ENCODE results near the gene DPP3. TPM values are rescaled to one million over a fixed set of nuclear protein-coding genes. Genes with fewer than 3 reads are reported as not detected.

The DPP3 gene
- total RNA-seq, 1 donor from 2014 or later, result 13.6 TPM

GRCh38 chr11:66467756-66468155, 12.5 kb upstream of the DPP3 start:
- no peak for TF ChIP-seq CTCF (IDR thresholded peaks at IDR 0.05; ENCODE audit: borderline replicate concordance)
- peak overlapping the region; percentile 83 for H3K4me3 ChIP-seq
- no peak for DNase-seq
- H3K9me3 ChIP-seq (replicated peaks), result peaks cover 5% of the 10 kb centered on the region
- peaks cover 28% of the 10 kb centered on the region for H3K4me1 ChIP-seq
- intact Hi-C loops (cut with micrococcal nuclease), result no loop called here
- H3K27ac ChIP-seq (replicated peaks), result peak overlapping the region; percentile 76
- H3K27me3 ChIP-seq (ENCODE audit: low read depth), result no peaks in the 10 kb centered on the region
- peaks cover 12% of the 10 kb centered on the region for H3K36me3 ChIP-seq

- no peak for DNase-seq
- TF ChIP-seq CTCF (IDR thresholded peaks at IDR 0.05; ENCODE audit: borderline replicate concordance), result no peak
- peaks cover 22% of the 10 kb centered on the region for H3K36me3 ChIP-seq
- H3K4me1 ChIP-seq, result peaks cover 28% of the 10 kb centered on the region
- no peak overlapping the region for H3K27ac ChIP-seq (replicated peaks)
- no peaks in the 10 kb centered on the region for H3K27me3 ChIP-seq (ENCODE audit: low read depth)
- no peaks in the 10 kb centered on the region for H3K9me3 ChIP-seq (replicated peaks)
- H3K4me3 ChIP-seq, result no peak overlapping the region
- intact Hi-C loops (cut with micrococcal nuclease), result no loop called here
Measured at GRCh38 chr11:66468691-66469090, 11.5 kb upstream of the DPP3 start.

- intact Hi-C loops (cut with micrococcal nuclease), result no loop called here
- Histone ChIP-seq H3K9me3 (replicated peaks) (no peaks in the 10 kb centered on the region), H3K27ac (replicated peaks) (no peak overlapping the region), H3K4me3 (no peak overlapping the region), H3K36me3 (peaks cover 29% of the 10 kb centered on the region), H3K4me1 (peaks cover 28% of the 10 kb centered on the region), H3K27me3 (ENCODE audit: low read depth) (no peaks in the 10 kb centered on the region)
- DNase-seq, result no peak
- no peak for TF ChIP-seq CTCF (IDR thresholded peaks at IDR 0.05; ENCODE audit: borderline replicate concordance)
Measured at GRCh38 chr11:66469441-66469840, 10.8 kb upstream of the DPP3 start.

- Histone ChIP-seq H3K36me3 (peaks cover 35% of the 10 kb centered on the region), H3K27ac (replicated peaks) (no peak overlapping the region), H3K4me3 (no peak overlapping the region), H3K4me1 (peaks cover 28% of the 10 kb centered on the region), H3K9me3 (replicated peaks) (no peaks in the 10 kb centered on the region), H3K27me3 (ENCODE audit: low read depth) (no peaks in the 10 kb centered on the region)
- no peak for DNase-seq
- intact Hi-C loops (cut with micrococcal nuclease), result no loop called here
- no peak for TF ChIP-seq CTCF (IDR thresholded peaks at IDR 0.05; ENCODE audit: borderline replicate concordance)
Measured at GRCh38 chr11:66470015-66470414, 10.2 kb upstream of the DPP3 start.

- TF ChIP-seq CTCF (IDR thresholded peaks at IDR 0.05; ENCODE audit: borderline replicate concordance), result no peak
- intact Hi-C loops (cut with micrococcal nuclease), result no loop called here
- no peak for DNase-seq
- Histone ChIP-seq H3K9me3 (replicated peaks) (no peaks in the 10 kb centered on the region), H3K4me1 (peaks cover 17% of the 10 kb centered on the region), H3K4me3 (no peak overlapping the region), H3K27ac (replicated peaks) (no peak overlapping the region), H3K36me3 (peaks cover 45% of the 10 kb centered on the region), H3K27me3 (ENCODE audit: low read depth) (no peaks in the 10 kb centered on the region)
Measured at GRCh38 chr11:66471142-66471541, 9.1 kb upstream of the DPP3 start.

GRCh38 chr11:66472054-66472453, 8.2 kb upstream of the DPP3 start:
- no peak overlapping the region for H3K27ac ChIP-seq (replicated peaks)
- no peak for TF ChIP-seq CTCF (IDR thresholded peaks at IDR 0.05; ENCODE audit: borderline replicate concordance)
- peaks cover 13% of the 10 kb centered on the region for H3K4me1 ChIP-seq
- DNase-seq, result no peak
- no peak overlapping the region for H3K4me3 ChIP-seq
- intact Hi-C loops (cut with micrococcal nuclease), result no loop called here
- no peaks in the 10 kb centered on the region for H3K27me3 ChIP-seq (ENCODE audit: low read depth)
- peaks cover 45% of the 10 kb centered on the region for H3K36me3 ChIP-seq
- no peaks in the 10 kb centered on the region for H3K9me3 ChIP-seq (replicated peaks)

Measured in left ventricle myocardium inferior (tissue), 1 donor.